Heart right ventricle (tissue), 16 donors: ENCODE data around the gene VARS2. TPM values are rescaled to one million over a fixed set of nuclear protein-coding genes. Genes with fewer than 3 reads are reported as not detected.

Source experiments
- ATAC-seq, 8 donors: fragments of 200-7000 bp; cut with Tn5 transposase; one replicate each; pipeline ENCODE4 v1.9.1; 2020; ENCODE audit warnings: mild to moderate bottlenecking in 8 of 8, moderate library complexity in 8 of 8, moderate number of reproducible peaks in 1 of 8
- DNase-seq, 2 donors: peaks; one replicate each; pipeline ENCODE4 v3.0.0-alpha.2; 2020
- H3K27ac ChIP-seq, 10 donors: fragments of 200-600 bp; sonication (generic) in 2 of 10; one replicate each; pipeline versions ENCODE4 v1.5.0 to v1.8.0; 2020 to 2022; ENCODE audit warnings: mild to moderate bottlenecking in 3 of 10
- H3K27me3 ChIP-seq, 7 donors: fragments of 200-600 bp; one replicate each; pipeline ENCODE4 v1.8.0; 2021 to 2022; ENCODE audit warnings: mild to moderate bottlenecking in 2 of 7
- H3K36me3 ChIP-seq, 9 donors: fragments of 200-600 bp; sonication (generic) in 1 of 9; one replicate each; pipeline versions ENCODE4 v1.5.0 to v1.8.0; 2020 to 2022; ENCODE audit warnings: mild to moderate bottlenecking in 2 of 9
- H3K4me1 ChIP-seq, 9 donors: fragments of 200-600 bp; sonication (generic) in 1 of 9; one replicate each; pipeline versions ENCODE4 v1.5.0 to v1.8.0; 2020 to 2022; ENCODE audit warnings: mild to moderate bottlenecking in 4 of 9
- H3K4me3 ChIP-seq, 10 donors: fragments of 200-600 bp; sonication (generic) in 2 of 10; one replicate each; pipeline versions ENCODE4 v1.5.0 to v1.8.0; 2020 to 2022; ENCODE audit warnings: mild to moderate bottlenecking in 7 of 10, moderate library complexity in 2 of 10
- H3K9me3 ChIP-seq, 11 donors: fragments of 200-600 bp in 10 of 11; sonication (generic) in 2 of 11; one replicate each; pipeline versions ENCODE4 v1.5.0 to v1.8.0; 2013 to 2022; ENCODE audit warnings: mild to moderate bottlenecking in 2 of 11, control low read depth in 1 of 11, moderate library complexity in 1 of 11
- CTCF ChIP-seq, 9 donors: fragments of 200-600 bp; sonication (generic) in 2 of 9; IDR thresholded peaks; one replicate each; pipeline versions ENCODE4 v1.5.0 to v1.8.0; 2021 to 2022; ENCODE audit warnings: antibody characterized with exemption in 9 of 9, mild to moderate bottlenecking in 5 of 9, moderate library complexity in 1 of 9
- WGBS, 2 donors: extraction: QIAGEN DNeasy Blood & Tissue Kit; methylation state at CpG; one replicate each; pipeline ENCODE4 v1.1.7; 2013; ENCODE audit warnings: inconsistent platforms in 1 of 2; 5-methylcytosine and 5-hydroxymethylcytosine counted together
- intact Hi-C, 10 donors: fragments of 100-400 bp; cut with DNase I; formaldehyde crosslinking; loops; one replicate each; pipeline versions ENCODE4 v1.11.1 to v1.14.2; 2022
- polyA plus RNA-seq, 2 donors: library from polyadenylated mRNA; stranded (reverse); fragments of 200-250 nt; gene quantifications; one replicate each; pipeline ENCODE4 v1.2.3, GENCODE V29; 2013
- total RNA-seq, 10 donors: library from RNA; stranded (reverse); fragmentation: NEBNext Ultra II Directional in 3 of 10; extraction: Animal tissue kit (Norgen Biotek cat#: 25700) in 3 of 10; gene quantifications; one replicate each; pipeline versions ENCODE4 v1.2.1 to v1.2.4, GENCODE V29; 2021 to 2023
- donor health status: Arrhythmogenic right ventricular cardiomyopathy.
- donor health status: ischemic (EF 13 %, LVEDD 7.1; RV severe dilation, severe dysfunction).
- donor health status: healthy with polysubstance abuse.
- donor health status: DM: no; HTN: yes; CAD: no.
- donor health status: DM: no; HTN: no; CAD: no.
- donor health status: ischemic (EF 25% LVEDD 6.9; RV normal size, moderate dysfunction).
- donor health status: ischemic (EF 25% LVEDD 5.7; RV mildly dilated, moderate dysfunction).
- donor health status: healthy.
- donor health status: DM: yes; HTN: yes; CAD: no.
- donor health status: Ischemic cardiomyopathy.
- donor health status: ischemic (EF 35%, LVEDD 5.7; RV mildly dilated, moderate dysfunction).
- donor health status: nonischemic (EF 11% LVEDD 7.7; RV severe dilation, severe dysfunction).
- donor health status: DM: yes; HTN: yes; CAD: no.
- donor health status: PGD.
- donor health status: ischemic (EF 29% LVEDD 5.4; RV normal size, mild dysfunction).
- donor health status: nonischemic (EF 23%, LVEDD 6.1; RV moderate dilation, normal function).

VARS2 gene
- total and polyA plus RNA-seq, 12 donors: 9.3 to 28.4 (median 22.5) TPM

DNA sequence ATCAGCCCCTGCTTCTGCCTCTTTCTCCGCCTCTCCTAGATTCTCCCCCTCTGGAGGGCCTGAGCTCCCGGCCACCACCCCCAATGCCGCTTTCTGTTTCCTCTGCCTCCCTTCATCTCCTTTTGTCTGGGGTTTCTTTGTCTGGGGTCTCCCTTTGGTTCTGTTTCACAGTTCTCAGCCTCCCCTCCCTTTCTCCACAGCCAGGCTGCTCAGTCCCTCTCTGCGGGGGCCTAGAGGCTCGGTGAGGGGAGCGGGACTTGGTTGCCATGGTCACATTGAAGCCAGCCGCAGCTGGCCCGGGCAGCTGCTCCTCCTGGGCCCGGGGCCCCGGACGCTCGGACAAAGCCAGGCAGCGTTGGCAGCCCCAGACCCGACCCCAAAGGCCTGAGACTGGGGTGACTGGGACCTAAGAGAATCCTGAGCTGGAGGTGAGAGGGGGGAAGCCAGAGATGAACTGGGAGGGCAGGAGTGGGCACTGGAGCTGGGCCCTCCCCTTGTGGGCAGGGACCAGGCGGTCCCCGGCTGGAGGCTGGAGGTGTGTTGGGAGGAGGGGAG is 33.3 kb upstream of the VARS2 start:
- no peak for DNase-seq
- intact Hi-C loops: loop anchor here in 3 of 10 donors (5.0 to 10.0 kb wide), 4 partner anchors 53 to 196 kb away; partner anchors contain the start of genes FLOT1 (in 1 of the 3), IER3 (in 1 of the 3) and PPP1R18 (in 1 of the 3)
- H3K27ac ChIP-seq: peak overlapping the region in 2 of 10 donors; percentile 88 to 89
- peaks cover 20 to 57% (median 31%) of the 10 kb centered on the region in 9 donors for H3K4me1 ChIP-seq
- H3K36me3 ChIP-seq: no peaks in the 10 kb centered on the region
- no peak for ATAC-seq
- no peak for TF ChIP-seq CTCF (IDR thresholded peaks at IDR 0.05)
- no peaks in the 10 kb centered on the region for H3K9me3 ChIP-seq
- 79 to 85% methylated on average over 16 of the region's 16 CpGs for WGBS, 2 donors
- H3K4me3 ChIP-seq: no peak overlapping the region
- H3K27me3 ChIP-seq: peaks cover 0 to 22% (median 0%) of the 10 kb centered on the region in 7 donors

GRCh38 chr6:30881392-30882203 is 32.4 kb upstream of the VARS2 start:
- WGBS, 2 donors: 69 to 75% methylated on average over 14 of the region's 14 CpGs
- no peak for TF ChIP-seq CTCF (IDR thresholded peaks at IDR 0.05)
- intact Hi-C loops: loop anchor here in 3 of 10 donors (5.0 to 10.0 kb wide), 4 partner anchors 54 to 197 kb away; partner anchors contain the start of genes FLOT1 (in 1 of the 3), IER3 (in 1 of the 3) and PPP1R18 (in 1 of the 3)

GRCh38 chr6:30882204-30882758 is 31.8 kb upstream of the VARS2 start:
- Histone ChIP-seq H3K4me3 (no peak overlapping the region), H3K27me3 (peaks cover 0 to 22% (median 0%) of the 10 kb centered on the region in 7 donors), H3K27ac (peak overlapping the region in 9 of 10 donors; percentile 1 to 90 (median 85)), H3K9me3 (no peaks in the 10 kb centered on the region), H3K4me1 (peaks cover 20 to 60% (median 40%) of the 10 kb centered on the region in 9 donors), H3K36me3 (no peaks in the 10 kb centered on the region)
- no peak for TF ChIP-seq CTCF (IDR thresholded peaks at IDR 0.05)
- 42 to 51% methylated on average over 6 to 8 of the region's 8 CpGs for WGBS, 2 donors
- no peak for DNase-seq
- intact Hi-C loops: loop anchor here in 3 of 10 donors (5.0 to 10.0 kb wide), 4 partner anchors 55 to 197 kb away; partner anchors contain the start of genes FLOT1 (in 1 of the 3), IER3 (in 1 of the 3) and PPP1R18 (in 1 of the 3)
- ATAC-seq: no peak

More at GRCh38 chr6:30881392-30882203, 32.4 kb upstream of the VARS2 start:
- H3K27me3 ChIP-seq: peaks cover 0 to 22% (median 0%) of the 10 kb centered on the region in 7 donors
- H3K9me3 ChIP-seq: no peaks in the 10 kb centered on the region
- H3K4me1 ChIP-seq: peaks cover 22 to 59% (median 39%) of the 10 kb centered on the region in 9 donors
- DNase-seq (peak in 1 of 2 donors; percentile 28), ATAC-seq (no peak)
- H3K36me3 ChIP-seq: no peaks in the 10 kb centered on the region
- no peak overlapping the region for H3K4me3 ChIP-seq
- H3K27ac ChIP-seq: peak overlapping the region in 8 of 10 donors; percentile 1 to 90 (median 86)
